WTC11 (cell line): ENCODE data around the gene TMEM266. TPM values are rescaled to one million over a fixed set of nuclear protein-coding genes. Genes with fewer than 3 reads are reported as not detected.

Experiments used
- ATAC-seq: fragments of 200-7000 bp; cut with Tn5 transposase; 2 replicates; pipeline ENCODE4 v1.10.0; 2021; ENCODE audit warnings: mild to moderate bottlenecking, moderate library complexity
- CTCF ChIA-PET: fragments of 300-600 bp; sonication (Branson Sonifier 250); formaldehyde crosslinking; loops from one replicate; lab custom pipeline; 2021; ENCODE audit warnings: antibody characterized with exemption; lab: Charles Lee
- POLR2A ChIA-PET: fragments of 350-600 bp; sonication (Branson Sonifier 250); formaldehyde crosslinking; loops from one replicate; lab custom pipeline; 2021; ENCODE audit warnings: antibody characterized with exemption; lab: Charles Lee
- DNase-seq: peaks from one replicate; pipeline ENCODE4 v3.0.0; 2021; ENCODE audit warnings: low spot score
- H3K27ac Mint-ChIP-seq: 2 replicates; pipeline ENCODE4 v1.8.0; 2021; ENCODE audit warnings: mixed read lengths
- H3K27me3 Mint-ChIP-seq: 2 replicates; pipeline ENCODE4 v1.8.0; 2021; ENCODE audit warnings: low read depth, mild to moderate bottlenecking, moderate library complexity, mixed read lengths
- H3K36me3 Mint-ChIP-seq: 2 replicates; pipeline ENCODE4 v1.8.0; 2021; ENCODE audit warnings: mixed read lengths
- H3K4me1 Mint-ChIP-seq: 2 replicates; pipeline ENCODE4 v1.8.0; 2022; ENCODE audit warnings: mixed read lengths
- H3K4me3 Mint-ChIP-seq: 2 replicates; pipeline ENCODE4 v1.8.0; 2021; ENCODE audit warnings: mild to moderate bottlenecking, moderate library complexity, mixed read lengths
- H3K9me3 Mint-ChIP-seq: 2 replicates; pipeline ENCODE4 v1.8.0; 2021; ENCODE audit warnings: mixed read lengths
- CBFB ChIP-seq: sonication (generic); formaldehyde crosslinking; IDR thresholded peaks from 2 replicates; pipeline ENCODE4 v1.8.1; 2022; ENCODE audit warnings: mild to moderate bottlenecking, low read depth, missing genetic modification reagents
- CDX4 ChIP-seq: fragments of 250-450 bp; sonication (Bioruptor Pico); IDR thresholded peaks from 2 replicates; pipeline ENCODE4 v1.9.0; 2021; ENCODE audit warnings: moderate library complexity, mild to moderate bottlenecking, inconsistent platforms, borderline replicate concordance
- GTF2I ChIP-seq: fragments of 250-450 bp; sonication (Bioruptor Pico); conservative IDR thresholded peaks from 2 replicates; pipeline ENCODE4 v1.4.0; 2021; ENCODE audit warnings: mild to moderate bottlenecking
- HMGA2 ChIP-seq: fragments of 250-450 bp; sonication (Bioruptor Pico); IDR thresholded peaks from 2 replicates; pipeline ENCODE4 v1.4.0; 2021; ENCODE audit warnings: mild to moderate bottlenecking, moderate library complexity
- JAZF1 ChIP-seq: fragments of 250-450 bp; sonication (Bioruptor Pico); IDR thresholded peaks from 2 replicates; pipeline ENCODE4 v1.9.0; 2021; ENCODE audit warnings: moderate library complexity, mild to moderate bottlenecking, inconsistent platforms
- KAT7 ChIP-seq: sonication (generic); formaldehyde crosslinking; IDR thresholded peaks from 2 replicates; pipeline ENCODE4 v1.8.1; 2023; ENCODE audit warnings: missing genetic modification reagents, mild to moderate bottlenecking, borderline replicate concordance
- MLX ChIP-seq: sonication (generic); formaldehyde crosslinking; IDR thresholded peaks from 2 replicates; pipeline ENCODE4 v1.8.1; 2023; ENCODE audit warnings: mild to moderate bottlenecking, missing genetic modification reagents, moderate library complexity
- MYBL2 ChIP-seq: sonication (generic); formaldehyde crosslinking; IDR thresholded peaks from 2 replicates; pipeline ENCODE4 v1.8.1; 2023; ENCODE audit warnings: mild to moderate bottlenecking, moderate library complexity, missing genetic modification reagents
- NR2C2 ChIP-seq: sonication (generic); formaldehyde crosslinking; IDR thresholded peaks from 2 replicates; pipeline ENCODE4 v1.8.0; 2022; ENCODE audit warnings: mild to moderate bottlenecking, missing genetic modification reagents
- PRRX2 ChIP-seq: fragments of 250-450 bp; sonication (Bioruptor Pico); IDR thresholded peaks from 2 replicates; pipeline ENCODE4 v1.8.0; 2021; ENCODE audit warnings: mild to moderate bottlenecking
- RELA ChIP-seq: sonication (generic); formaldehyde crosslinking; IDR thresholded peaks from 2 replicates; pipeline ENCODE4 v1.8.1; 2022; ENCODE audit warnings: missing genetic modification reagents, mild to moderate bottlenecking, borderline replicate concordance
- SMAD3 ChIP-seq: sonication (generic); formaldehyde crosslinking; IDR thresholded peaks from 2 replicates; pipeline ENCODE4 v1.8.0; 2022; ENCODE audit warnings: missing genetic modification reagents, mild to moderate bottlenecking, borderline replicate concordance
- SOX15 ChIP-seq: fragments of 250-450 bp; sonication (Bioruptor Pico); IDR thresholded peaks from 2 replicates; pipeline ENCODE4 v1.9.0; 2021; ENCODE audit warnings: mild to moderate bottlenecking
- STAT6 ChIP-seq: sonication (generic); formaldehyde crosslinking; conservative IDR thresholded peaks from 2 replicates; pipeline ENCODE4 v1.8.1; 2023; ENCODE audit warnings: mild to moderate bottlenecking, low read depth, missing genetic modification reagents, moderate library complexity
- ZBTB21 ChIP-seq: sonication (generic); formaldehyde crosslinking; IDR thresholded peaks from 2 replicates; pipeline ENCODE4 v1.8.1; 2023; ENCODE audit warnings: mild to moderate bottlenecking, missing genetic modification reagents, borderline replicate concordance
- ZNF121 ChIP-seq: sonication (generic); formaldehyde crosslinking; IDR thresholded peaks from 2 replicates; pipeline ENCODE4 v1.8.0; 2023; ENCODE audit warnings: missing genetic modification reagents
- ZNF232 ChIP-seq: sonication (generic); formaldehyde crosslinking; IDR thresholded peaks from 2 replicates; pipeline ENCODE4 v1.8.0; 2022; ENCODE audit warnings: mild to moderate bottlenecking, missing genetic modification reagents
- ZNF532 ChIP-seq: fragments of 250-450 bp; sonication (Bioruptor Pico); IDR thresholded peaks from 2 replicates; pipeline ENCODE4 v1.9.0; 2021; ENCODE audit warnings: mild to moderate bottlenecking, borderline replicate concordance
- total RNA-seq: library from RNA; stranded (reverse); gene quantifications from 3 replicates; pipeline ENCODE4 v1.2.3, GENCODE V29; 2021

TMEM266 gene
- total RNA-seq, 1 experiment from 2014 or later = 8.6 TPM

GRCh38 chr15:76161153-76162035, 101.6 kb downstream of the TMEM266 start (continued):
- TF ChIP-seq RELA (CRISPR knock-in tag) = no peak

- POLR2A ChIA-PET = no interaction called here
- no peak for TF ChIP-seq ZNF232 (CRISPR knock-in tag)
- TF ChIP-seq MYBL2 (CRISPR knock-in tag) = no peak
- no peak for TF ChIP-seq CDX4 (CRISPR knock-in tag)
- TF ChIP-seq PRRX2 (CRISPR knock-in tag) = no peak
- no peak for TF ChIP-seq ZNF121
- no peak for TF ChIP-seq JAZF1 (CRISPR knock-in tag)
- TF ChIP-seq SMAD3 = no peak
- TF ChIP-seq GTF2I (CRISPR knock-in tag) = no peak
- TF ChIP-seq NR2C2 (CRISPR knock-in tag) = no peak
- TF ChIP-seq, all 79 proteins: peak for 0
- CTCF ChIA-PET = interaction anchor here (0.8 to 3.5 kb wide), 5 partner anchors 12 to 24 kb away, joined by 3 to 11 read pairs (median 4); no protein-coding TSS in a partner anchor
- no peak for DNase-seq
- no peaks in the 10 kb centered on the region for H3K36me3 Mint-ChIP-seq
- no peaks in the 10 kb centered on the region for H3K27me3 Mint-ChIP-seq
- peaks cover 10% of the 10 kb centered on the region; the same call in 1 of the 2 replicates for H3K4me1 Mint-ChIP-seq
- no peak for ATAC-seq
- H3K9me3 Mint-ChIP-seq = no peaks in the 10 kb centered on the region
- no peak overlapping the region for H3K4me3 Mint-ChIP-seq
- no peak overlapping the region for H3K27ac Mint-ChIP-seq
Measured at GRCh38 chr15:76162036-76162398, 102.2 kb downstream of the TMEM266 start.

- Mint-ChIP-seq H3K9me3 (no peaks in the 10 kb centered on the region), H3K27ac (no peak overlapping the region), H3K4me3 (no peak overlapping the region), H3K27me3 (no peaks in the 10 kb centered on the region), H3K36me3 (no peaks in the 10 kb centered on the region), H3K4me1 (peaks cover 10% of the 10 kb centered on the region; the same call in 1 of the 2 replicates)
- ATAC-seq = no peak
- POLR2A ChIA-PET = no interaction called here
- TF ChIP-seq STAT6 (CRISPR knock-in tag) = no peak
- no peak for TF ChIP-seq ZBTB21 (CRISPR knock-in tag)
- no peak for TF ChIP-seq MLX (CRISPR knock-in tag)
- TF ChIP-seq ZNF532 (CRISPR knock-in tag) = no peak
- TF ChIP-seq CBFB (CRISPR knock-in tag) = no peak
- no peak for TF ChIP-seq KAT7 (CRISPR knock-in tag)
- no peak for TF ChIP-seq HMGA2 (CRISPR knock-in tag)
- no peak for TF ChIP-seq NR2C2 (CRISPR knock-in tag)
- no peak for TF ChIP-seq SOX15 (CRISPR knock-in tag)
- CTCF ChIA-PET = interaction anchor here (0.8 to 3.5 kb wide), 6 partner anchors 13 to 24 kb away, joined by 3 to 11 read pairs (median 4); no protein-coding TSS in a partner anchor
- no peak for DNase-seq
Measured at GRCh38 chr15:76162784-76163456, 103.1 kb downstream of the TMEM266 start.
